Neural cell (in vitro differentiated cells): Measurements from ENCODE around the gene RBM17. TPM values are rescaled to one million over a fixed set of nuclear protein-coding genes. Genes with fewer than 3 reads are reported as not detected.

Source experiments
- H2AFZ ChIP-seq: fragments of 200-600, 300-800 bp; sonication (generic), shearing (Covaris generic); 2 replicates; pipeline ENCODE4 v1.6.0; 2014; ENCODE audit warnings: low read depth, mild to moderate bottlenecking, antibody characterized with exemption, low read length, moderate library complexity
- H3F3A ChIP-seq: fragments of 200-600 bp; shearing (Covaris generic); 2 replicates; pipeline ENCODE4 v1.6.1; 2016; ENCODE audit warnings: mild to moderate bottlenecking, moderate library complexity, mixed read lengths, antibody characterized with exemption, low read length; ENCODE audit not compliant: insufficient read depth, poor library complexity, severe bottlenecking
- H3K27ac ChIP-seq: fragments of 200-600, 300-800 bp; sonication (generic), shearing (Covaris generic); 2 replicates; pipeline ENCODE4 v1.5.1; 2014; ENCODE audit warnings: mild to moderate bottlenecking, low read length, moderate library complexity
- H3K27me3 ChIP-seq: fragments of 300-800, 200-600 bp; sonication (generic), shearing (Covaris generic); 2 replicates; pipeline ENCODE4 v1.6.0; 2014; ENCODE audit warnings: mild to moderate bottlenecking, low read depth, low read length, moderate library complexity; ENCODE audit not compliant: insufficient read depth
- H3K36me3 ChIP-seq: fragments of 300-800, 200-600 bp; sonication (generic), shearing (Covaris generic); 2 replicates; pipeline ENCODE4 v1.5.1; 2014; ENCODE audit warnings: mild to moderate bottlenecking, antibody characterized with exemption, low read length, moderate library complexity; ENCODE audit not compliant: insufficient read depth
- H3K4me2 ChIP-seq: fragments of 300-800, 200-600 bp; sonication (generic), shearing (Covaris generic); 2 replicates; pipeline ENCODE4 v1.6.0; 2014; ENCODE audit warnings: mild to moderate bottlenecking, low read length
- H3K4me3 ChIP-seq: fragments of 300-800, 200-600 bp; sonication (generic), shearing (Covaris generic); 2 replicates; pipeline ENCODE4 v1.5.1; 2014; ENCODE audit warnings: mild to moderate bottlenecking, low read length, moderate library complexity
- H3K79me2 ChIP-seq: fragments of 200-600 bp; shearing (Covaris generic); replicated peaks from 2 replicates; pipeline ENCODE4 v1.6.0; 2014; ENCODE audit warnings: mild to moderate bottlenecking, low read length, moderate library complexity; ENCODE audit not compliant: insufficient read depth
- H3K9ac ChIP-seq: fragments of 300-800, 200-600 bp; sonication (generic), shearing (Covaris generic); 2 replicates; pipeline ENCODE4 v1.6.1; 2016; ENCODE audit warnings: mild to moderate bottlenecking, low read length, mixed read lengths
- H3K9me2 ChIP-seq: fragments of 200-600 bp; shearing (Covaris generic); 2 replicates; pipeline ENCODE4 v1.6.1; 2016; ENCODE audit warnings: mild to moderate bottlenecking, low read length, mixed read lengths; ENCODE audit not compliant: insufficient read depth
- H3K9me3 ChIP-seq: fragments of 200-600, 300-800 bp; sonication (generic), shearing (Covaris generic); 2 replicates; pipeline ENCODE4 v1.6.1; 2016; ENCODE audit warnings: mild to moderate bottlenecking, mixed run types, low read length, moderate library complexity, mixed read lengths
- H4K20me1 ChIP-seq: fragments of 200-600 bp; shearing (Covaris generic); 2 replicates; pipeline ENCODE4 v1.6.1; 2016; ENCODE audit warnings: mild to moderate bottlenecking, mixed run types; ENCODE audit not compliant: insufficient read depth
- EP300 ChIP-seq: fragments of 450-650 bp; conservative IDR thresholded peaks from 2 replicates; pipeline ENCODE4 v1.6.1; 2014; ENCODE audit warnings: antibody characterized with exemption, mild to moderate bottlenecking, moderate library complexity; ENCODE audit not compliant: poor library complexity, severe bottlenecking
- EZH2 ChIP-seq: fragments of 200-600, 300-800 bp; shearing (Covaris generic), sonication (generic); IDR thresholded peaks from 2 replicates; pipeline ENCODE4 v1.6.1; 2014; ENCODE audit warnings: antibody characterized with exemption, low read length, borderline replicate concordance, mild to moderate bottlenecking; ENCODE audit not compliant: insufficient read depth, poor library complexity, severe bottlenecking
- MXI1 ChIP-seq: fragments of 450-650 bp; conservative IDR thresholded peaks from 2 replicates; pipeline ENCODE4 v1.6.1; 2014; ENCODE audit warnings: antibody characterized with exemption, mild to moderate bottlenecking; ENCODE audit not compliant: poor library complexity, severe bottlenecking
- POLR2AphosphoS5 ChIP-seq: IDR thresholded peaks from 2 replicates; pipeline ENCODE4 v1.6.1; 2012
- RAD21 ChIP-seq: fragments of 450-650 bp; conservative IDR thresholded peaks from 2 replicates; pipeline ENCODE4 v1.6.1; 2014; ENCODE audit warnings: antibody characterized with exemption, mild to moderate bottlenecking, moderate library complexity
- SMC3 ChIP-seq: fragments of 450-650 bp; conservative IDR thresholded peaks from 2 replicates; pipeline ENCODE4 v1.6.1; 2014; ENCODE audit warnings: antibody characterized with exemption, mild to moderate bottlenecking, moderate library complexity; ENCODE audit not compliant: poor library complexity
- TAF1 ChIP-seq: IDR thresholded peaks from 2 replicates; pipeline ENCODE4 v1.6.1; 2012; ENCODE audit warnings: low read depth
- polyA plus RNA-seq: library from polyadenylated mRNA; depleted of rRNA; stranded (reverse); fragments of >200 nt; gene quantifications from 2 replicates; pipeline ENCODE4 v1.2.3, GENCODE V29; 2014
- TF ChIP-seq, protein P1 (sequence below): IDR thresholded peaks from 2 replicates; pipeline ENCODE4 v1.6.1; 2012; ENCODE audit warnings: borderline replicate concordance
- TF ChIP-seq, protein P2 (sequence below): fragments of 450-650 bp; IDR thresholded peaks from 2 replicates; pipeline ENCODE4 v1.5.1; 2014; ENCODE audit warnings: antibody characterized with exemption, mild to moderate bottlenecking, moderate library complexity; ENCODE audit not compliant: poor library complexity, severe bottlenecking

RBM17 gene
- polyA plus RNA-seq, 1 donor from 2014 or later = 109 TPM

DNA sequence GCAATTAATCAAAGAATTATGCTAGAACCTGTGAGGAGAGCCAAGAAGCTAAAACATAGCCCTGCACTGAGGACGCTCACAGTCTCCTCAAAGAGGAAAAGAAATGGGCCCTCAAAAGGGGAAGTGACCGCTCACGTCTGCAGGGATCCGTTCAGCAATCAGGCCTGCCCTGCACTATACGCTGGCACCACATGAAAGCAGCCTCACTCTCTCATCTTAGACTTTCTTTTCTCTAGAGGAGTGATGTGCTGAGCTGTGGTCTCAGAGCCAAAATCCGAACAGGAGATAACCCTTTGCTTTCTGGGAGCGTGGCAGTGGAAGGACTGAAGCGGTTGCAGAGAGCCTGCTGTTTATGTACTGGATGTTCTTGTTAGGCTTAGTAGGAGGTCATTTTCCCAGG, 20.4 kb upstream of the RBM17 start:
- Histone ChIP-seq H3K4me3 (no peak overlapping the region), H3K27me3 (no peaks in the 10 kb centered on the region), H2AFZ (no peak overlapping the region), H3K36me3 (no peaks in the 10 kb centered on the region), H3K9me3 (no peaks in the 10 kb centered on the region), H3K79me2 (no peaks in the 10 kb centered on the region), H3F3A (no peaks in the 10 kb centered on the region), H3K27ac (no peak overlapping the region), H3K4me2 (no peak overlapping the region), H4K20me1 (no peaks in the 10 kb centered on the region), H3K9me2 (no peaks in the 10 kb centered on the region), H3K9ac (no peak overlapping the region)
- TF ChIP-seq RAD21 (no peak), EZH2 (no peak)
- TF ChIP-seq, protein P1, sequence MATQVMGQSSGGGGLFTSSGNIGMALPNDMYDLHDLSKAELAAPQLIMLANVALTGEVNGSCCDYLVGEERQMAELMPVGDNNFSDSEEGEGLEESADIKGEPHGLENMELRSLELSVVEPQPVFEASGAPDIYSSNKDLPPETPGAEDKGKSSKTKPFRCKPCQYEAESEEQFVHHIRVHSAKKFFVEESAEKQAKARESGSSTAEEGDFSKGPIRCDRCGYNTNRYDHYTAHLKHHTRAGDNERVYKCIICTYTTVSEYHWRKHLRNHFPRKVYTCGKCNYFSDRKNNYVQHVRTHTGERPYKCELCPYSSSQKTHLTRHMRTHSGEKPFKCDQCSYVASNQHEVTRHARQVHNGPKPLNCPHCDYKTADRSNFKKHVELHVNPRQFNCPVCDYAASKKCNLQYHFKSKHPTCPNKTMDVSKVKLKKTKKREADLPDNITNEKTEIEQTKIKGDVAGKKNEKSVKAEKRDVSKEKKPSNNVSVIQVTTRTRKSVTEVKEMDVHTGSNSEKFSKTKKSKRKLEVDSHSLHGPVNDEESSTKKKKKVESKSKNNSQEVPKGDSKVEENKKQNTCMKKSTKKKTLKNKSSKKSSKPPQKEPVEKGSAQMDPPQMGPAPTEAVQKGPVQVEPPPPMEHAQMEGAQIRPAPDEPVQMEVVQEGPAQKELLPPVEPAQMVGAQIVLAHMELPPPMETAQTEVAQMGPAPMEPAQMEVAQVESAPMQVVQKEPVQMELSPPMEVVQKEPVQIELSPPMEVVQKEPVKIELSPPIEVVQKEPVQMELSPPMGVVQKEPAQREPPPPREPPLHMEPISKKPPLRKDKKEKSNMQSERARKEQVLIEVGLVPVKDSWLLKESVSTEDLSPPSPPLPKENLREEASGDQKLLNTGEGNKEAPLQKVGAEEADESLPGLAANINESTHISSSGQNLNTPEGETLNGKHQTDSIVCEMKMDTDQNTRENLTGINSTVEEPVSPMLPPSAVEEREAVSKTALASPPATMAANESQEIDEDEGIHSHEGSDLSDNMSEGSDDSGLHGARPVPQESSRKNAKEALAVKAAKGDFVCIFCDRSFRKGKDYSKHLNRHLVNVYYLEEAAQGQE = no peak
- TF ChIP-seq, protein P2, sequence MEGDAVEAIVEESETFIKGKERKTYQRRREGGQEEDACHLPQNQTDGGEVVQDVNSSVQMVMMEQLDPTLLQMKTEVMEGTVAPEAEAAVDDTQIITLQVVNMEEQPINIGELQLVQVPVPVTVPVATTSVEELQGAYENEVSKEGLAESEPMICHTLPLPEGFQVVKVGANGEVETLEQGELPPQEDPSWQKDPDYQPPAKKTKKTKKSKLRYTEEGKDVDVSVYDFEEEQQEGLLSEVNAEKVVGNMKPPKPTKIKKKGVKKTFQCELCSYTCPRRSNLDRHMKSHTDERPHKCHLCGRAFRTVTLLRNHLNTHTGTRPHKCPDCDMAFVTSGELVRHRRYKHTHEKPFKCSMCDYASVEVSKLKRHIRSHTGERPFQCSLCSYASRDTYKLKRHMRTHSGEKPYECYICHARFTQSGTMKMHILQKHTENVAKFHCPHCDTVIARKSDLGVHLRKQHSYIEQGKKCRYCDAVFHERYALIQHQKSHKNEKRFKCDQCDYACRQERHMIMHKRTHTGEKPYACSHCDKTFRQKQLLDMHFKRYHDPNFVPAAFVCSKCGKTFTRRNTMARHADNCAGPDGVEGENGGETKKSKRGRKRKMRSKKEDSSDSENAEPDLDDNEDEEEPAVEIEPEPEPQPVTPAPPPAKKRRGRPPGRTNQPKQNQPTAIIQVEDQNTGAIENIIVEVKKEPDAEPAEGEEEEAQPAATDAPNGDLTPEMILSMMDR = no peak

DNA sequence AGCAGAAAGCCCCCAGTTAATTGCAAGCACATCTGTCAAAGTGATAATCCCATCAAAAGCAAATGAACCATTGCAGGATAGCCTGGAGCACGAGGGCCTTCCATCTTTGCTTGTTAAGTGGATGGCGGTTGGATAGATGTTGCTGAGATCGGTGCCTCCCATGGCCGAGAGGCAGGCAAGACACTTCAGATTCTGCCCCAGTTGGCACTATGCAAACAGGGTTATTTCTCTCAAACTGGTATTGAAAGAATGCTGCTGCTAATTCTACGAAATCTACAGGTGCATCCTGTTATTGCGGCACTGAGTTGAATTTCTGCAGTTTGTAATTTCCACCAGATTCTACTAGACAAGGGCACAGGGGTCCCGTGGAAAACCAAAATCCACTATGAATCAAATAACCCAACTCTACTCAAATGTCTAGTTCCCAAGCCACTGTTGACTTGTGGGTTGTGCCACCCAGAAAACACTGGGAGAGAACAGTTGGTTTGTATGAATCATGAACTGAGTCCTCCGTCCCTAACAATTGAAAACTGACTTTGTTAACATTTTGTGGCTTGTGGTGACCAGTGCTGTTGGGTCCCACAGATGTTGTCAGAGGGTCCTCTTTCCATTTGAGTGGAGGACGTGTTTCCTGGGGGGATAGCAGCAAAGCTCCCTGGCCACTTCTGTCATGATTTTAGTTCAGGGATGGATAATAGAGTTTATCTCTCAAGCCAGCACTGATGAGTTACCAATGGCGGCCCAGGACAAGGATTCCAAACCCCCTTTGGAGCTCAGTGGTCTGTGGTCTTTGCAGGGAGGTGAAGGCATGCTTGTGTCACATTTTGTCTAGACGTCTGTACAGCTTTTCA, 19.5 kb upstream of the RBM17 start:
- no peak overlapping the region for H3K27ac ChIP-seq
- H3K4me3 ChIP-seq = no peak overlapping the region
- H3K9ac ChIP-seq = no peak overlapping the region
- H3K4me2 ChIP-seq = no peak overlapping the region
- no peaks in the 10 kb centered on the region for H3F3A ChIP-seq
- TF ChIP-seq EZH2 = no peak
- no peak for TF ChIP-seq RAD21
- H3K79me2 ChIP-seq = no peaks in the 10 kb centered on the region
- H3K36me3 ChIP-seq = no peaks in the 10 kb centered on the region
- H3K27me3 ChIP-seq = no peaks in the 10 kb centered on the region
- H3K9me3 ChIP-seq = no peaks in the 10 kb centered on the region
- H4K20me1 ChIP-seq = no peaks in the 10 kb centered on the region
- H2AFZ ChIP-seq = no peak overlapping the region
- H3K9me2 ChIP-seq = no peaks in the 10 kb centered on the region

DNA sequence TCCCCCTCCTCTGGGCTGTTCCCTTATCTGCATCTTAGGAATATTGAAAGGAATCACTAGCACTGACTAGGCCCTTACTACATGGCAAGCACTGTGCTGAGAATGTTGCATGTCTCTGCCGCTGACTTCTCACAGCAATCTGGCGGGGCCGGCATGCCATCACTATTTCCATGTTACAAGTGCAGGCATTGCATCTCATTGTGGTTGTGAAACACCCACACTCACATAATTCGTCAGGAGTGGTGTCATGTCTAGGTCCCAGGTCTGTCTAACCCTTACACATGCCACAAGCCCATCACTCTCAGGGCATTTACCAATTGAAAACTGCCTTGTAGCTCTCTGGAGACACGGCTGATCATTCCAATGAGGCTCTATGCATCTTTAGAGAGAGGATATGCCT, 18.2 kb upstream of the RBM17 start:
- TF ChIP-seq EZH2 (no peak), MXI1 (no peak), TAF1 (no peak), EP300 (no peak), SMC3 (no peak), RAD21 (no peak), POLR2AphosphoS5 (no peak)
- TF ChIP-seq, protein P2 = no peak
- TF ChIP-seq, protein P1 = no peak

More for the DNA sequence above, 18.2 kb upstream of the RBM17 start:
- Histone ChIP-seq H4K20me1 (no peaks in the 10 kb centered on the region), H3K4me3 (no peak overlapping the region), H3F3A (no peaks in the 10 kb centered on the region), H3K9ac (no peak overlapping the region), H3K27me3 (no peaks in the 10 kb centered on the region), H3K9me2 (no peaks in the 10 kb centered on the region), H2AFZ (no peak overlapping the region), H3K27ac (no peak overlapping the region), H3K9me3 (no peaks in the 10 kb centered on the region), H3K4me2 (no peak overlapping the region), H3K36me3 (no peaks in the 10 kb centered on the region), H3K79me2 (no peaks in the 10 kb centered on the region)
